Effector memory CD4-positive, alpha-beta T cell (primary cell): ENCODE results near the gene FBLN2.

Experiments used
- DNase-seq, 3 donors: peaks; one replicate each; pipeline ENCODE4 v3.0.0-alpha.2; 2020
- H3K27ac ChIP-seq: 2 replicates; pipeline ENCODE4 v1.7.0; 2013; ENCODE audit warnings: mild to moderate bottlenecking, low read length, moderate library complexity; ENCODE audit not compliant: insufficient read depth, poor library complexity, severe bottlenecking
- H3K27me3 ChIP-seq: replicated peaks from 2 replicates; pipeline ENCODE4 v1.7.0; 2013; ENCODE audit warnings: mild to moderate bottlenecking, low read length; ENCODE audit not compliant: insufficient read depth, control insufficient read depth, poor library complexity, severe bottlenecking
- H3K36me3 ChIP-seq: 2 replicates; pipeline ENCODE4 v1.7.0; 2013; ENCODE audit warnings: mild to moderate bottlenecking, low read length, moderate library complexity; ENCODE audit not compliant: control insufficient read depth, insufficient read depth
- H3K4me1 ChIP-seq: 2 replicates; pipeline ENCODE4 v1.7.0; 2013; ENCODE audit warnings: low read length, mild to moderate bottlenecking; ENCODE audit not compliant: control insufficient read depth, insufficient read depth, poor library complexity, severe bottlenecking
- H3K4me3 ChIP-seq: 2 replicates; pipeline ENCODE4 v1.7.0; 2013; ENCODE audit warnings: low read length, low read depth, mild to moderate bottlenecking; ENCODE audit not compliant: insufficient read depth, poor library complexity, severe bottlenecking
- H3K9me3 ChIP-seq: 2 replicates; pipeline ENCODE4 v1.7.0; 2013; ENCODE audit warnings: mild to moderate bottlenecking, low read length, moderate library complexity; ENCODE audit not compliant: control insufficient read depth

The FBLN2 gene

GRCh38 chr3:13638927-13639326 lies 90.0 kb downstream of the FBLN2 start:
- Histone ChIP-seq H3K4me1 (no peaks in the 10 kb centered on the region), H3K27me3 (no peaks in the 10 kb centered on the region), H3K27ac (no peak overlapping the region), H3K4me3 (no peak overlapping the region), H3K36me3 (no peaks in the 10 kb centered on the region), H3K9me3 (no peaks in the 10 kb centered on the region)
- no peak for DNase-seq

- Histone ChIP-seq H3K4me3 (no peak overlapping the region), H3K9me3 (no peaks in the 10 kb centered on the region), H3K4me1 (peaks cover 5% of the 10 kb centered on the region), H3K36me3 (no peaks in the 10 kb centered on the region), H3K27me3 (peaks cover 4% of the 10 kb centered on the region), H3K27ac (no peak overlapping the region)
- DNase-seq = no peak
Measured at GRCh38 chr3:13642597-13642996, 93.7 kb downstream of the FBLN2 start.

GRCh38 chr3:13644341-13645117 lies 95.6 kb downstream of the FBLN2 start:
- H3K27me3 ChIP-seq = peaks cover 4% of the 10 kb centered on the region

GRCh38 chr3:13645801-13646637 lies 97.1 kb downstream of the FBLN2 start:
- peaks cover 4% of the 10 kb centered on the region for H3K27me3 ChIP-seq
- no peak for DNase-seq
- no peak overlapping the region for H3K27ac ChIP-seq
- no peak overlapping the region for H3K4me3 ChIP-seq
- H3K9me3 ChIP-seq = no peaks in the 10 kb centered on the region
- peaks cover 19% of the 10 kb centered on the region for H3K4me1 ChIP-seq
- no peaks in the 10 kb centered on the region for H3K36me3 ChIP-seq

More at GRCh38 chr3:13644341-13645117, 95.6 kb downstream of the FBLN2 start:
- Histone ChIP-seq H3K4me1 (peaks cover 13% of the 10 kb centered on the region), H3K36me3 (no peaks in the 10 kb centered on the region), H3K27ac (no peak overlapping the region), H3K4me3 (no peak overlapping the region), H3K9me3 (no peaks in the 10 kb centered on the region)
- no peak for DNase-seq

GRCh38 chr3:13647298-13648059 lies 98.6 kb downstream of the FBLN2 start:
- H3K27me3 ChIP-seq = peaks cover 4% of the 10 kb centered on the region
- H3K4me1 ChIP-seq = peaks cover 19% of the 10 kb centered on the region
- no peak overlapping the region for H3K27ac ChIP-seq
- no peaks in the 10 kb centered on the region for H3K36me3 ChIP-seq
- no peaks in the 10 kb centered on the region for H3K9me3 ChIP-seq
- no peak overlapping the region for H3K4me3 ChIP-seq
- DNase-seq = no peak

- DNase-seq = peak; percentile 44 to 60 (median 52)
- H3K4me3 ChIP-seq = no peak overlapping the region
- H3K4me1 ChIP-seq = peaks cover 27% of the 10 kb centered on the region
- no peaks in the 10 kb centered on the region for H3K9me3 ChIP-seq
- no peaks in the 10 kb centered on the region for H3K36me3 ChIP-seq
- peaks cover 4% of the 10 kb centered on the region for H3K27me3 ChIP-seq
- no peak overlapping the region for H3K27ac ChIP-seq
Measured at GRCh38 chr3:13648060-13649001, 99.4 kb downstream of the FBLN2 start.

GRCh38 chr3:13650210-13651056 lies 101.5 kb downstream of the FBLN2 start:
- Histone ChIP-seq H3K4me1 (peaks cover 47% of the 10 kb centered on the region), H3K27ac (no peak overlapping the region)

GRCh38 chr3:13651057-13651400 lies 102.1 kb downstream of the FBLN2 start:
- Histone ChIP-seq H3K4me3 (no peak overlapping the region), H3K9me3 (no peaks in the 10 kb centered on the region), H3K36me3 (no peaks in the 10 kb centered on the region), H3K27me3 (peaks cover 4% of the 10 kb centered on the region), H3K27ac (no peak overlapping the region), H3K4me1 (peaks cover 52% of the 10 kb centered on the region)
- DNase-seq = no peak

More at GRCh38 chr3:13650210-13651056, 101.5 kb downstream of the FBLN2 start:
- no peaks in the 10 kb centered on the region for H3K9me3 ChIP-seq
- no peak overlapping the region for H3K4me3 ChIP-seq
- no peaks in the 10 kb centered on the region for H3K36me3 ChIP-seq
- peaks cover 4% of the 10 kb centered on the region for H3K27me3 ChIP-seq
- DNase-seq = peak; percentile 51 to 64 (median 55)
